Astrocyte (in vitro differentiated cells and primary cell): Measurements from ENCODE around the gene MAVS. TPM values are rescaled to one million over a fixed set of nuclear protein-coding genes. Genes with fewer than 3 reads are reported as not detected.

Source experiments
- DNase-seq: peaks from one replicate; pipeline ENCODE4 v3.0.0-alpha.2; 2010; ENCODE audit warnings: low read depth
- FAIRE-seq: peaks from 2 replicates; lab custom pipeline; 2011; peaks lifted over from hg19 to GRCh38; lab: Jason Lieb, UNC
- H2AFZ ChIP-seq: 2 replicates; pipeline ENCODE4 v1.6.0; 2012; ENCODE audit warnings: low read depth, low read length, inconsistent platforms
- H3K27ac ChIP-seq: 2 replicates; pipeline ENCODE4 v1.5.1; 2011; ENCODE audit warnings: low read depth, low read length, inconsistent platforms
- H3K27me3 ChIP-seq: 2 replicates; pipeline ENCODE4 v1.6.0; 2011; ENCODE audit warnings: low read length, inconsistent platforms; ENCODE audit not compliant: insufficient read depth
- H3K36me3 ChIP-seq: 2 replicates; pipeline ENCODE4 v1.5.1; 2011; ENCODE audit warnings: low read length, inconsistent platforms; ENCODE audit not compliant: insufficient read depth
- H3K4me1 ChIP-seq: 2 replicates; pipeline ENCODE4 v1.5.1; 2011; ENCODE audit warnings: low read length, inconsistent platforms; ENCODE audit not compliant: insufficient read depth
- H3K4me2 ChIP-seq: 2 replicates; pipeline ENCODE4 v1.6.0; 2012; ENCODE audit warnings: low read length, inconsistent platforms
- H3K4me3 ChIP-seq: 2 replicates; pipeline ENCODE4 v1.5.1; 2011; ENCODE audit warnings: low read depth, mild to moderate bottlenecking, low read length, inconsistent platforms; ENCODE audit not compliant: insufficient read depth
- H3K79me2 ChIP-seq: 2 replicates; pipeline ENCODE4 v1.6.0; 2012; ENCODE audit warnings: mild to moderate bottlenecking, low read length, inconsistent platforms; ENCODE audit not compliant: insufficient read depth
- H3K9ac ChIP-seq: 2 replicates; pipeline ENCODE4 v1.6.0; 2012; ENCODE audit warnings: mild to moderate bottlenecking, low read length, inconsistent platforms
- H3K9me3 ChIP-seq: 2 replicates; pipeline ENCODE4 v1.5.1; 2012; ENCODE audit warnings: low read depth, mild to moderate bottlenecking, low read length, inconsistent platforms; ENCODE audit not compliant: insufficient read depth
- H4K20me1 ChIP-seq: 2 replicates; pipeline ENCODE4 v1.6.0; 2012; ENCODE audit warnings: low read length, inconsistent platforms; ENCODE audit not compliant: insufficient read depth
- H3K27ac Mint-ChIP-seq: one replicate; pipeline ENCODE4 v1.8.0; 2021; ENCODE audit warnings: mild to moderate bottlenecking, mixed read lengths; ENCODE audit not compliant: unreplicated experiment
- H3K27me3 Mint-ChIP-seq: one replicate; pipeline ENCODE4 v1.8.0; 2021; ENCODE audit warnings: low read depth, mixed read lengths; ENCODE audit not compliant: unreplicated experiment
- H3K36me3 Mint-ChIP-seq: one replicate; pipeline ENCODE4 v1.8.0; 2021; ENCODE audit warnings: low read depth, mixed read lengths; ENCODE audit not compliant: unreplicated experiment
- H3K4me1 Mint-ChIP-seq: one replicate; pipeline ENCODE4 v1.8.0; 2021; ENCODE audit warnings: low read depth, mixed read lengths; ENCODE audit not compliant: unreplicated experiment
- H3K4me3 Mint-ChIP-seq: one replicate; pipeline ENCODE4 v1.8.0; 2021; ENCODE audit warnings: mild to moderate bottlenecking, moderate library complexity, mixed read lengths; ENCODE audit not compliant: unreplicated experiment
- H3K9me3 Mint-ChIP-seq: one replicate; pipeline ENCODE4 v1.8.0; 2021; ENCODE audit warnings: mild to moderate bottlenecking, mixed read lengths; ENCODE audit not compliant: unreplicated experiment
- EZH2 ChIP-seq: IDR thresholded peaks from 2 replicates; pipeline ENCODE4 v1.6.1; 2012; ENCODE audit warnings: mild to moderate bottlenecking, low read length, inconsistent platforms; ENCODE audit not compliant: insufficient read depth
- total RNA-seq: library from RNA; stranded (reverse); gene quantifications from 2 replicates; pipeline ENCODE4 v1.2.1, GENCODE V29; 2021
- TF ChIP-seq, protein P1 (sequence below): IDR thresholded peaks from 2 replicates; pipeline ENCODE4 v1.5.1; 2011; ENCODE audit warnings: low read depth, mild to moderate bottlenecking, inconsistent platforms, low read length, moderate library complexity; ENCODE audit not compliant: insufficient read depth

MAVS gene
- total RNA-seq, 1 donor from 2014 or later, result 42.1 TPM

- no peak overlapping the region for H3K27ac ChIP-seq
- peaks cover 97% of the 10 kb centered on the region for H4K20me1 ChIP-seq
- Mint-ChIP-seq H3K36me3 (peaks cover 6% of the 10 kb centered on the region), H3K27me3 (no peaks in the 10 kb centered on the region), H3K4me3 (peak overlapping the region; percentile 60), H3K4me1 (peaks cover 35% of the 10 kb centered on the region), H3K27ac (peak overlapping the region; percentile 0), H3K9me3 (peaks cover 3% of the 10 kb centered on the region)
- peaks cover 100% of the 10 kb centered on the region for H3K79me2 ChIP-seq
- peaks cover 3% of the 10 kb centered on the region for H3K4me1 ChIP-seq
- peaks cover 4% of the 10 kb centered on the region for H3K36me3 ChIP-seq
- no peak overlapping the region for H3K4me3 ChIP-seq
- no peak for DNase-seq
- H3K27me3 ChIP-seq, result no peaks in the 10 kb centered on the region
- FAIRE-seq, result no peak
- H2AFZ ChIP-seq, result no peak overlapping the region
- peak overlapping the region; percentile 3 for H3K4me2 ChIP-seq
- no peaks in the 10 kb centered on the region for H3K9me3 ChIP-seq
- H3K9ac ChIP-seq, result no peak overlapping the region
- TF ChIP-seq, protein P1, sequence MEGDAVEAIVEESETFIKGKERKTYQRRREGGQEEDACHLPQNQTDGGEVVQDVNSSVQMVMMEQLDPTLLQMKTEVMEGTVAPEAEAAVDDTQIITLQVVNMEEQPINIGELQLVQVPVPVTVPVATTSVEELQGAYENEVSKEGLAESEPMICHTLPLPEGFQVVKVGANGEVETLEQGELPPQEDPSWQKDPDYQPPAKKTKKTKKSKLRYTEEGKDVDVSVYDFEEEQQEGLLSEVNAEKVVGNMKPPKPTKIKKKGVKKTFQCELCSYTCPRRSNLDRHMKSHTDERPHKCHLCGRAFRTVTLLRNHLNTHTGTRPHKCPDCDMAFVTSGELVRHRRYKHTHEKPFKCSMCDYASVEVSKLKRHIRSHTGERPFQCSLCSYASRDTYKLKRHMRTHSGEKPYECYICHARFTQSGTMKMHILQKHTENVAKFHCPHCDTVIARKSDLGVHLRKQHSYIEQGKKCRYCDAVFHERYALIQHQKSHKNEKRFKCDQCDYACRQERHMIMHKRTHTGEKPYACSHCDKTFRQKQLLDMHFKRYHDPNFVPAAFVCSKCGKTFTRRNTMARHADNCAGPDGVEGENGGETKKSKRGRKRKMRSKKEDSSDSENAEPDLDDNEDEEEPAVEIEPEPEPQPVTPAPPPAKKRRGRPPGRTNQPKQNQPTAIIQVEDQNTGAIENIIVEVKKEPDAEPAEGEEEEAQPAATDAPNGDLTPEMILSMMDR, result no peak
- no peak for TF ChIP-seq EZH2
Measured at GRCh38 chr20:3901706-3902440, 55.2 kb downstream of the MAVS start.

- H3K79me2 ChIP-seq, result peaks cover 100% of the 10 kb centered on the region
- no peak overlapping the region for H3K4me2 ChIP-seq
- H4K20me1 ChIP-seq, result peaks cover 97% of the 10 kb centered on the region
- H3K27me3 ChIP-seq, result no peaks in the 10 kb centered on the region
- no peak overlapping the region for H3K4me3 ChIP-seq
- no peaks in the 10 kb centered on the region for H3K9me3 ChIP-seq
- no peaks in the 10 kb centered on the region for H3K9me3 Mint-ChIP-seq
- no peak overlapping the region for H3K27ac ChIP-seq
- peaks cover 3% of the 10 kb centered on the region for H3K4me1 ChIP-seq
- H3K4me1 Mint-ChIP-seq, result peaks cover 32% of the 10 kb centered on the region
- H3K27me3 Mint-ChIP-seq, result no peaks in the 10 kb centered on the region
- TF ChIP-seq EZH2, result no peak
- TF ChIP-seq, protein P1, result no peak
- no peak overlapping the region for H3K4me3 Mint-ChIP-seq
- peaks cover 3% of the 10 kb centered on the region for H3K36me3 Mint-ChIP-seq
- no peak for FAIRE-seq
- H3K36me3 ChIP-seq, result no peaks in the 10 kb centered on the region
- H2AFZ ChIP-seq, result no peak overlapping the region
- no peak overlapping the region for H3K9ac ChIP-seq
- H3K27ac Mint-ChIP-seq, result no peak overlapping the region
- no peak for DNase-seq
Measured at GRCh38 chr20:3902446-3902845, 55.8 kb downstream of the MAVS start.

DNA sequence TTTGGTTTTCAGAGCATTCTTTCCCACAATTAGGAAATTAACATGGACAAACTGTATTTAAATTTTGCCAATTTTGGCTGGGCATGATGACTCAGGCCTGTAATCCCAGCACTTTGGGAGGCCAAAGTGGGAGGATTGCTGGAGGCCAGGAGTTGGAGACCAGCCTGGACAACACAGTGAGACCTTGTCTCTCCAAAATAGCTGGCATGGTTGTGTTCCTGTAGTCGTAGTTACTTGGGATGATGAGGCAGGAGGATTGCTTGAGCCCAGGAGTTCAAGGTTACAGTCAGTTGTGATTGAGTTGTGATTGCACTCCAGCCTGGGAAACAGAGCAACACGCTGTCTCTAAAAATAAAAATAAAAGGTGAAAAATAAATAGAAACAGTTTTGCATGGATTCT, 57.6 kb downstream of the MAVS start:
- peaks cover 33% of the 10 kb centered on the region for H3K4me1 Mint-ChIP-seq
- no peaks in the 10 kb centered on the region for H3K9me3 Mint-ChIP-seq
- Histone ChIP-seq H3K79me2 (peaks cover 100% of the 10 kb centered on the region), H3K27ac (no peak overlapping the region), H3K27me3 (no peaks in the 10 kb centered on the region), H3K4me2 (no peak overlapping the region), H2AFZ (no peak overlapping the region), H3K9me3 (no peaks in the 10 kb centered on the region), H3K4me3 (no peak overlapping the region), H3K4me1 (peaks cover under 1% of the 10 kb centered on the region), H4K20me1 (peaks cover 97% of the 10 kb centered on the region), H3K36me3 (peaks cover 8% of the 10 kb centered on the region), H3K9ac (no peak overlapping the region)
- no peak overlapping the region for H3K27ac Mint-ChIP-seq
- DNase-seq, result no peak
- no peak for TF ChIP-seq EZH2
- TF ChIP-seq, protein P1, result no peak
- H3K36me3 Mint-ChIP-seq, result peaks cover 5% of the 10 kb centered on the region
- no peak overlapping the region for H3K4me3 Mint-ChIP-seq
- FAIRE-seq, result no peak
- H3K27me3 Mint-ChIP-seq, result no peaks in the 10 kb centered on the region
